NCI-H2171 (cell line): Measurements from ENCODE around the gene TSPAN15.

Experiments
- DNase-seq: peaks from one replicate; lab custom pipeline; 2025; lab: John Stamatoyannopoulos, UW

Gene TSPAN15

GRCh38 chr10:69417542-69417941, 33.7 kb upstream of the TSPAN15 start:
- DNase-seq, result no peak

- DNase-seq, result no peak
Observed at GRCh38 chr10:69418052-69418752, 33.1 kb upstream of the TSPAN15 start.

GRCh38 chr10:69419096-69419743, 32.0 kb upstream of the TSPAN15 start:
- DNase-seq, result no peak

- no peak for DNase-seq
Observed at GRCh38 chr10:69419744-69420126, 31.5 kb upstream of the TSPAN15 start.

GRCh38 chr10:69421611-69422308, 29.5 kb upstream of the TSPAN15 start:
- no peak for DNase-seq

- no peak for DNase-seq
Observed at GRCh38 chr10:69422676-69423075, 28.6 kb upstream of the TSPAN15 start.

- DNase-seq, result no peak
Observed at GRCh38 chr10:69425041-69425440, 26.2 kb upstream of the TSPAN15 start.

- no peak for DNase-seq
Observed at GRCh38 chr10:69425511-69426298, 25.6 kb upstream of the TSPAN15 start.

- DNase-seq, result no peak
Observed at GRCh38 chr10:69426376-69426727, 24.9 kb upstream of the TSPAN15 start.

GRCh38 chr10:69428165-69428564, 23.1 kb upstream of the TSPAN15 start:
- no peak for DNase-seq

GRCh38 chr10:69434169-69434568, 17.1 kb upstream of the TSPAN15 start:
- DNase-seq, result no peak

- DNase-seq, result no peak
Observed at GRCh38 chr10:69434926-69435325, 16.3 kb upstream of the TSPAN15 start.

- DNase-seq, result no peak
Observed at GRCh38 chr10:69435966-69436520, 15.2 kb upstream of the TSPAN15 start.

GRCh38 chr10:69437321-69438259, 13.7 kb upstream of the TSPAN15 start:
- DNase-seq, result no peak

GRCh38 chr10:69438536-69439349, 12.5 kb upstream of the TSPAN15 start:
- no peak for DNase-seq

- peak; percentile 55 for DNase-seq
Observed at GRCh38 chr10:69439350-69439739, 11.9 kb upstream of the TSPAN15 start.

GRCh38 chr10:69439813-69440506, 11.3 kb upstream of the TSPAN15 start:
- DNase-seq, result no peak

GRCh38 chr10:69443354-69443753, 7.9 kb upstream of the TSPAN15 start:
- DNase-seq, result no peak

- DNase-seq, result no peak
Observed at GRCh38 chr10:69445041-69445440, 6.2 kb upstream of the TSPAN15 start.

GRCh38 chr10:69446229-69446628, 5.0 kb upstream of the TSPAN15 start:
- DNase-seq, result no peak
